Right lobe of liver (tissue), 4 donors: ENCODE results near the gene ULK4.

ENCODE experiments used
- POLR2A ChIP-seq: fragments of 450-650 bp; IDR thresholded peaks from one replicate; pipeline ENCODE4 v1.6.1; 2017; ENCODE audit warnings: antibody characterized with exemption, mild to moderate bottlenecking
- TF ChIP-seq, protein P1 (sequence below), 4 donors: fragments of 200-600 bp in 3 of 4; fragments of 450-650 bp in 1 of 4; IDR thresholded peaks; one replicate each; pipeline versions ENCODE4 v1.5.1 to v1.8.0; 2016 to 2022; ENCODE audit warnings: antibody characterized with exemption in 4 of 4, mild to moderate bottlenecking in 2 of 4
- donor health status: DM: no; HTN: no; CAD: no.
- donor health status: DM: no; HTN: no; CAD: no.
- donor health status: DM: no; HTN: yes; CAD: no.

DNA sequence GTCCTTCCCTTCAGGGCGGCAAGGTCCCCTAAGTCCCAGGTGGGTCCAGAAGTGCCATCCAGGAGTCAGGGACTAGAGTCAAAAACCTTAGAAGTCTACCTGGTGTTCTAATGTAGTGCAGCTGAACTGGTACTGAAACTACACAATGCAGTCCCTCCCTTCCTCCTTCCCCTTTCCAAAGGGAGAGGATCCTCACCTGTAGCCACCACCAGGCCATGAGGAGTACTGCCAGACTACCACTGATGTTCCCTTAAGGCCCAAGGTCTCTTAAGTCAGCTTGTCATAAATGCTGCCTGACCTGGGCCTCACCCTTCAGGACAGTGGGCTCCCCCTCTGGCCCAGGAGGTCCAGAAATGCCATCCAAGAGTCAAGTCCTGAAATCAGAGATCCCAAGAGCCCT lies 98.9 kb downstream of the ULK4 start:
- TF ChIP-seq, protein P1, sequence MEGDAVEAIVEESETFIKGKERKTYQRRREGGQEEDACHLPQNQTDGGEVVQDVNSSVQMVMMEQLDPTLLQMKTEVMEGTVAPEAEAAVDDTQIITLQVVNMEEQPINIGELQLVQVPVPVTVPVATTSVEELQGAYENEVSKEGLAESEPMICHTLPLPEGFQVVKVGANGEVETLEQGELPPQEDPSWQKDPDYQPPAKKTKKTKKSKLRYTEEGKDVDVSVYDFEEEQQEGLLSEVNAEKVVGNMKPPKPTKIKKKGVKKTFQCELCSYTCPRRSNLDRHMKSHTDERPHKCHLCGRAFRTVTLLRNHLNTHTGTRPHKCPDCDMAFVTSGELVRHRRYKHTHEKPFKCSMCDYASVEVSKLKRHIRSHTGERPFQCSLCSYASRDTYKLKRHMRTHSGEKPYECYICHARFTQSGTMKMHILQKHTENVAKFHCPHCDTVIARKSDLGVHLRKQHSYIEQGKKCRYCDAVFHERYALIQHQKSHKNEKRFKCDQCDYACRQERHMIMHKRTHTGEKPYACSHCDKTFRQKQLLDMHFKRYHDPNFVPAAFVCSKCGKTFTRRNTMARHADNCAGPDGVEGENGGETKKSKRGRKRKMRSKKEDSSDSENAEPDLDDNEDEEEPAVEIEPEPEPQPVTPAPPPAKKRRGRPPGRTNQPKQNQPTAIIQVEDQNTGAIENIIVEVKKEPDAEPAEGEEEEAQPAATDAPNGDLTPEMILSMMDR (IDR thresholded peaks at IDR 0.05): no peak
- TF ChIP-seq POLR2A: no peak
